ENCODE measurements around the gene TPM1. TPM values are rescaled to one million over a fixed set of nuclear protein-coding genes. Genes with fewer than 3 reads are reported as not detected.
"Not testable (repeated sequence)": the region's sequence is repeated elsewhere in the genome, so short reads cannot be mapped to it uniquely, and the experiment has no call there.

The TPM1 gene
- 106 TPM for total RNA-seq (ENCODE audit: unreplicated experiment)
- long read RNA-seq, transcript TPM1-208 (8 exons, 943 nt), result major isoform, 40 of 95 reads
- long read RNA-seq, transcript TPM1-206 (9 exons, 1,717 nt), result minor isoform, 21 of 95 reads
- long read RNA-seq, partial matches to known transcripts, result 14 of 95 reads
- long read RNA-seq, other reads (novel, unspliced or antisense), result 15 of 95 reads

DNA sequence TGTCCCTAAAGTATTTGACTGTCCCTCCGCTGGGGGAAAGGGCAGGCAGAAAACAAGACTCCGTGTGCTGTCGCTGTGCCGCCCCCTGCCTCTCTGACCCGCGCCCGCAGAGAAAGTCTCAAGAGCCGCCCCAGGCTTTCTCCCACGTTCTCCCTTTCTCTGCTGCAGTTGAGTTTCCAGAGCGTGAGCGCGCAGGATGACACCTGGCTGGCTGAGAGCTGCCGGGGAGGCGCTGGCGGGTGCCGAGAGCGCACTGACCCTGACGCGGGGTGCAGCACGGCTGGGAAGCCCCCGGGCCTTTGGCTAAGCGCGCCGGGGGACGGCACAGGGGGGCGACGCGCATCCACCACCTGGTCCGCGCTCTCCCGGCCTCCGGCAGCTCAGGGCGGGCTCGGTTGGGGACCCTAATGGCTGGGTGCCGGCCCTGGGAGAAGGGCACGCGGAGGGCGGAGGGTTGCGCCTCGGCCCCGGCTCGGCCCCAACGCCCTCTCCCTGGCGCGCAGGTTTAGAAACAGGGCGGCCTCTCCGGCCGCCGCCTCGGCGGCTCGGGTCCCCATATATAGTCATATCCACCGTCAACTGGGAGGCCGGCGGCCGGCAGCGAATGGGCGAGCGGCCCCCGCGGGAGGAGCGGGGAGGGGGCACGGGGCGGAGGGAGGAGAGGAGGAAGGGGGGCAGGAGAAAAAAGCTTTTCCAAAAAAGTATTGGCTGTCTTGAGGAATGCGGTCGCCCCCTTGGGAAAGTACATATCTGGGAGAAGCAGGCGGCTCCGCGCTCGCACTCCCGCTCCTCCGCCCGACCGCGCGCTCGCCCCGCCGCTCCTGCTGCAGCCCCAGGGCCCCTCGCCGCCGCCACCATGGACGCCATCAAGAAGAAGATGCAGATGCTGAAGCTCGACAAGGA, at the start of gene TPM1:
TPM1 (plus strand) TSS at position 774 of the 903 bp plus-strand sequence; CDS start at position 857, 83 bp downstream.
- TF ChIP-seq, protein P1, sequence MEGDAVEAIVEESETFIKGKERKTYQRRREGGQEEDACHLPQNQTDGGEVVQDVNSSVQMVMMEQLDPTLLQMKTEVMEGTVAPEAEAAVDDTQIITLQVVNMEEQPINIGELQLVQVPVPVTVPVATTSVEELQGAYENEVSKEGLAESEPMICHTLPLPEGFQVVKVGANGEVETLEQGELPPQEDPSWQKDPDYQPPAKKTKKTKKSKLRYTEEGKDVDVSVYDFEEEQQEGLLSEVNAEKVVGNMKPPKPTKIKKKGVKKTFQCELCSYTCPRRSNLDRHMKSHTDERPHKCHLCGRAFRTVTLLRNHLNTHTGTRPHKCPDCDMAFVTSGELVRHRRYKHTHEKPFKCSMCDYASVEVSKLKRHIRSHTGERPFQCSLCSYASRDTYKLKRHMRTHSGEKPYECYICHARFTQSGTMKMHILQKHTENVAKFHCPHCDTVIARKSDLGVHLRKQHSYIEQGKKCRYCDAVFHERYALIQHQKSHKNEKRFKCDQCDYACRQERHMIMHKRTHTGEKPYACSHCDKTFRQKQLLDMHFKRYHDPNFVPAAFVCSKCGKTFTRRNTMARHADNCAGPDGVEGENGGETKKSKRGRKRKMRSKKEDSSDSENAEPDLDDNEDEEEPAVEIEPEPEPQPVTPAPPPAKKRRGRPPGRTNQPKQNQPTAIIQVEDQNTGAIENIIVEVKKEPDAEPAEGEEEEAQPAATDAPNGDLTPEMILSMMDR (IDR thresholded peaks at IDR 0.05; ENCODE audit: unreplicated experiment), result no peak
- peaks cover 17% of the 10 kb centered on the region for H3K4me1 Mint-ChIP-seq (ENCODE audit: unreplicated experiment)
- H3K27me3 Mint-ChIP-seq (ENCODE audit: unreplicated experiment), result peaks cover 27% of the 10 kb centered on the region
- peak; percentile 62 for DNase-seq (ENCODE audit: low spot score)
- no peaks in the 10 kb centered on the region for H3K9me3 Mint-ChIP-seq (ENCODE audit: unreplicated experiment)
- peak within 1 kb of the TSS; percentile 92 for H3K4me3 Mint-ChIP-seq (ENCODE audit: unreplicated experiment)
- H3K36me3 Mint-ChIP-seq (ENCODE audit: low read depth, unreplicated experiment), result no peaks in the 10 kb centered on the region
- H3K27ac Mint-ChIP-seq (ENCODE audit: unreplicated experiment), result no peak within 1 kb of the TSS

DNA sequence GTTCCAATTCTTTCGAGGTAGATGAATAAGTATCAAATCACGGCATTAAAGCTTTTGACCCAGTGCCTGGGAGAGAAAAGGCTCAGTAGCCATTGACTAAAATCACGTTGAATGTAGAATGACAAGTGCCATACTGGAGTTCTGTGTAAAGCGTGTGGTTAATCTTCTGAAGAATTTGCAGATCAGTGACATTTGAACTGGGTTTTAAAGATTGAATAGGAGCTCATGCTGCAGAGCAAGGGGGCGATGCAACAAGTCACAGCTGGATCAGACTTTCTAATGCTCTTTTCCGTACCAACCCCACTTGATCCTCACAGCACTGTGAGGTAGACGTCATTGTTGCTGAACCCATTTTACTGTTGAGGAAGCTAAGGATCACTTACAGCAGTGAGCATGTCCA, 49.5 kb upstream of the TPM1 start:
- Mint-ChIP-seq H3K27ac (ENCODE audit: unreplicated experiment) (no peak overlapping the region), H3K9me3 (ENCODE audit: unreplicated experiment) (no peaks in the 10 kb centered on the region), H3K4me3 (ENCODE audit: unreplicated experiment) (no peak overlapping the region), H3K36me3 (ENCODE audit: low read depth, unreplicated experiment) (no peaks in the 10 kb centered on the region), H3K27me3 (ENCODE audit: unreplicated experiment) (no peaks in the 10 kb centered on the region), H3K4me1 (ENCODE audit: unreplicated experiment) (peaks cover 3% of the 10 kb centered on the region)
- no peak for DNase-seq (ENCODE audit: low spot score)
- TF ChIP-seq, protein P1 (IDR thresholded peaks at IDR 0.05; ENCODE audit: unreplicated experiment), result no peak

DNA sequence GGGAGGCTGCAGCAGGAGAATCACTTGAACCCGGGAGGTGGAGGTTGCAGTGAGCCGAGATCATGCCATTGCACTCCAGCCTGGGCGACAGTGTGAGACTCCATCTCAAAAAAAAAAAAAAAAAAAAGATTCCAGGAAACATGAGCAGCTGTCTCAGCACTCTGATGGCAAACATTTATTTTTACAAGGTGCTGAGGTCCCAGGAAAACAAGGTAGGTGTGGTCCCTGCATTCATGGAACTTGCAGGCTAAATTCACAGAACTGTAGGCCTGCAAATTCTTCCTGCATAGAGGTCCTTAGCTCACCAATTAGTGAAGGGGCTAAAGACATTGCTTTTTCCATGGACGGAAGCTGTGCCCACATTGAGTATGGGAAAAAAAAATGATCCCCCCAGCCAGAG, 48.9 kb upstream of the TPM1 start:
- H3K4me1 Mint-ChIP-seq (ENCODE audit: unreplicated experiment); H3K9me3 Mint-ChIP-seq (ENCODE audit: unreplicated experiment); H3K4me3 Mint-ChIP-seq (ENCODE audit: unreplicated experiment); H3K36me3 Mint-ChIP-seq (ENCODE audit: low read depth, unreplicated experiment); H3K27ac Mint-ChIP-seq (ENCODE audit: unreplicated experiment); H3K27me3 Mint-ChIP-seq (ENCODE audit: unreplicated experiment); DNase-seq (ENCODE audit: low spot score): not testable (repeated sequence)

DNA sequence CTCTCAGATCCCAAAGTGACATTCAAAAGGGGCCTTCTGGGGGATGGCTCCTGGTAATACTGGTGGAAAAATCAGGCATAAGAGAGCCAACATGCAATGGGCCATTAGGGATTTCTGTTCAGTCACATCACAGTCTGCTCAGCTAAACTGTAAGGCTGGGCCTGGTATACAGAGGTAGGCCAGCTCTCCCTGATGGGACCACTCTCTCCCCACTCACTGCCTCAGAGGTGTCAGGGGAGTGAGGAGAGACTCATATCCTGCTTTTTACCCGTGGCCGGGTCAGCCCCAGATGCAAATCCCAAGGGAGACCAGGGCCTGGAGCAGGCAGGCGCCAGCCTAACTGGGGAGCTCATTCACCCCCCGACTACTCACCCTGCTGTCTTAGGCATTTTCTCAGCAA, 48.1 kb upstream of the TPM1 start:
- Mint-ChIP-seq H3K27ac (ENCODE audit: unreplicated experiment) (no peak overlapping the region), H3K4me1 (ENCODE audit: unreplicated experiment) (peaks cover 3% of the 10 kb centered on the region), H3K27me3 (ENCODE audit: unreplicated experiment) (peaks cover 1% of the 10 kb centered on the region), H3K4me3 (ENCODE audit: unreplicated experiment) (no peak overlapping the region), H3K9me3 (ENCODE audit: unreplicated experiment) (no peaks in the 10 kb centered on the region), H3K36me3 (ENCODE audit: low read depth, unreplicated experiment) (no peaks in the 10 kb centered on the region)
- DNase-seq (ENCODE audit: low spot score), result no peak
- TF ChIP-seq, protein P1 (IDR thresholded peaks at IDR 0.05; ENCODE audit: unreplicated experiment), result no peak

DNA sequence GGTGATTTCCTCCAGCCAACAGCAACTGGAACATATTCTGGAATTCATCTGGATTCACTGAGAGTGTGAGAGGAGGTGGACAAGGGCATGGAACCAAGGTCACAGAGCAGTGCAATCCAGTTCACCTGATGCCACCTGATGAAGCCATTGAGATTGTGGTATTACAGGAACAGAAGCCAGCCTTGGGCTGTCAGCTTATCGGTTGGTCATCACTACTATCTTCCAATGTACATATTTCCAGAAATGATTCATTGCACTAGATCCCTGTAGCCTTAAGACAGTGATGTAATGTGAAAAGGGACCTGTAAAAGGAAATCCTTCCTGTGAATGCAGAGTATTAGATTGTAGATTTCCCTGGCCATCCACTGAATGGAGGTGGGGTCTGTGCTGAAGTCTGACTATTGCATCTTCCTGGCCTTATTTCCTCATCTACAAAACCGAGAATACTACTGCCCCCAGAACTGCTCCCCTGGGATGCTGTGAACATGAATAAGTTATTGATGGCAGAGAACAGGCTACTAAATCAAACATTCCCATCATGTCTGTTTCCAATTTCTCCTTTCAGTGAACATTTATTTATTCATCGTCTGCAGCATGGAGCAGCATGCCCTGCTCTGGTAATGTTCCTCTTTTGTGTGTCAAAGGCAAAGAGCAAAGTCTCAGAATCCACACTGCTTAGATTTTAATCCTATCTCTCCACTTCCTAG, 47.4 kb upstream of the TPM1 start:
- Mint-ChIP-seq H3K36me3 (ENCODE audit: low read depth, unreplicated experiment) (no peaks in the 10 kb centered on the region), H3K9me3 (ENCODE audit: unreplicated experiment) (no peaks in the 10 kb centered on the region), H3K27ac (ENCODE audit: unreplicated experiment) (no peak overlapping the region), H3K4me3 (ENCODE audit: unreplicated experiment) (no peak overlapping the region), H3K27me3 (ENCODE audit: unreplicated experiment) (peaks cover 1% of the 10 kb centered on the region), H3K4me1 (ENCODE audit: unreplicated experiment) (peaks cover 3% of the 10 kb centered on the region)
- TF ChIP-seq, protein P1 (IDR thresholded peaks at IDR 0.05; ENCODE audit: unreplicated experiment), result no peak
- DNase-seq (ENCODE audit: low spot score), result no peak

Data from endothelial cell (in vitro differentiated cells).